SU-DHL-6 (cell line): Measurements from ENCODE around the gene CDIPT.
"Not testable (repeated sequence)": the region's sequence is repeated elsewhere in the genome, so short reads cannot be mapped to it uniquely, and the experiment has no call there.

Experiments
- H2AFZ ChIP-seq: fragments of 200-600 bp; sonication (generic); 2 replicates; pipeline ENCODE4 v1.6.1; 2014; ENCODE audit warnings: low read depth, mild to moderate bottlenecking, moderate library complexity, mixed read lengths, antibody characterized with exemption, low read length; ENCODE audit not compliant: severe bottlenecking
- H3F3A ChIP-seq: fragments of 200-600 bp; shearing (Covaris generic); 2 replicates; pipeline ENCODE4 v1.6.0; 2016; ENCODE audit warnings: antibody characterized with exemption, mild to moderate bottlenecking; ENCODE audit not compliant: insufficient read depth
- H3K27ac ChIP-seq: fragments of 200-600 bp; sonication (generic); 2 replicates; pipeline ENCODE4 v1.5.1; 2016; ENCODE audit warnings: low read depth, mild to moderate bottlenecking, low read length, moderate library complexity, mixed read lengths
- H3K27me3 ChIP-seq: fragments of 200-600 bp; sonication (generic), shearing (Covaris generic); 2 replicates; pipeline ENCODE4 v1.6.0; 2014; ENCODE audit warnings: mild to moderate bottlenecking, low read length
- H3K36me3 ChIP-seq: fragments of 200-600 bp; sonication (generic); 2 replicates; pipeline ENCODE4 v1.6.1; 2014; ENCODE audit warnings: mild to moderate bottlenecking, low read length, mixed read lengths
- H3K4me2 ChIP-seq: fragments of 300-600, 200-600 bp; shearing (Covaris generic), sonication (generic); 2 replicates; pipeline ENCODE4 v1.6.0; 2014; ENCODE audit warnings: low read length, low read depth, mild to moderate bottlenecking; ENCODE audit not compliant: poor library complexity, severe bottlenecking
- H3K4me3 ChIP-seq: fragments of 200-600 bp; sonication (generic); 2 replicates; pipeline ENCODE4 v1.5.1; 2014; ENCODE audit warnings: antibody characterized with exemption, low read length, mild to moderate bottlenecking, mixed read lengths; ENCODE audit not compliant: insufficient read depth, poor library complexity, severe bottlenecking
- H3K79me2 ChIP-seq: fragments of 200-600 bp; sonication (generic); 2 replicates; pipeline ENCODE4 v1.6.1; 2014; ENCODE audit warnings: mild to moderate bottlenecking, low read length, moderate library complexity; ENCODE audit not compliant: insufficient read depth
- H3K9ac ChIP-seq: fragments of 200-600 bp; sonication (generic); 2 replicates; pipeline ENCODE4 v1.7.0; 2014; ENCODE audit warnings: mild to moderate bottlenecking, low read length
- H3K9me2 ChIP-seq: fragments of 200-600 bp; sonication (generic); replicated peaks from 2 replicates; pipeline ENCODE4 v1.6.1; 2014; ENCODE audit warnings: low read length; ENCODE audit not compliant: insufficient read depth
- H3K9me3 ChIP-seq: fragments of 200-600 bp; sonication (generic); 2 replicates; pipeline ENCODE4 v1.6.1; 2014; ENCODE audit warnings: low read length, mixed read lengths; ENCODE audit not compliant: insufficient read depth
- H4K20me1 ChIP-seq: fragments of 200-600 bp; sonication (generic); 2 replicates; pipeline ENCODE4 v1.6.1; 2014; ENCODE audit warnings: low read depth, mild to moderate bottlenecking, antibody characterized with exemption, low read length, moderate library complexity, mixed read lengths
- CTCF ChIP-seq: fragments of 200-600 bp; sonication (generic); IDR thresholded peaks from one replicate; pipeline ENCODE4 v1.5.1; 2017; ENCODE audit warnings: antibody characterized with exemption, mild to moderate bottlenecking, low read length, moderate library complexity; ENCODE audit not compliant: insufficient read depth, poor library complexity, severe bottlenecking
- EZH2phosphoT487 ChIP-seq: fragments of 200-600 bp; sonication (generic), shearing (Covaris generic); conservative IDR thresholded peaks from 2 replicates; pipeline ENCODE4 v1.6.1; 2018; ENCODE audit warnings: mild to moderate bottlenecking, antibody characterized with exemption, low read length, moderate library complexity, mixed read lengths

The CDIPT gene

GRCh38 chr16:29835926-29836325 is 27.1 kb downstream of the CDIPT start:
- no peaks in the 10 kb centered on the region for H3F3A ChIP-seq
- H4K20me1 ChIP-seq: no peaks in the 10 kb centered on the region
- no peak overlapping the region for H3K4me2 ChIP-seq
- no peaks in the 10 kb centered on the region for H3K9me3 ChIP-seq
- no peaks in the 10 kb centered on the region for H3K9me2 ChIP-seq
- no peak overlapping the region for H2AFZ ChIP-seq
- no peak overlapping the region for H3K27ac ChIP-seq
- no peaks in the 10 kb centered on the region for H3K79me2 ChIP-seq
- no peak for TF ChIP-seq EZH2phosphoT487
- no peak for TF ChIP-seq CTCF
- no peaks in the 10 kb centered on the region for H3K36me3 ChIP-seq
- no peak overlapping the region for H3K4me3 ChIP-seq
- no peaks in the 10 kb centered on the region for H3K27me3 ChIP-seq
- no peak overlapping the region for H3K9ac ChIP-seq

- no peaks in the 10 kb centered on the region for H3K36me3 ChIP-seq
- no peaks in the 10 kb centered on the region for H4K20me1 ChIP-seq
- H3K9me2 ChIP-seq: no peaks in the 10 kb centered on the region
Observed at GRCh38 chr16:29834079-29834478, 28.9 kb downstream of the CDIPT start.

GRCh38 chr16:29833219-29833618 is 29.8 kb downstream of the CDIPT start:
- H3F3A ChIP-seq, H3K79me2 ChIP-seq, H3K36me3 ChIP-seq, H3K4me3 ChIP-seq, H3K27me3 ChIP-seq, H2AFZ ChIP-seq, H3K9me2 ChIP-seq, H3K9me3 ChIP-seq, H3K9ac ChIP-seq, H3K4me2 ChIP-seq, H4K20me1 ChIP-seq, H3K27ac ChIP-seq: not testable (repeated sequence)

More at GRCh38 chr16:29834079-29834478, 28.9 kb downstream of the CDIPT start:
- TF ChIP-seq CTCF (no peak), EZH2phosphoT487 (no peak)
- H3K9ac ChIP-seq: no peak overlapping the region
- H3K9me3 ChIP-seq: no peaks in the 10 kb centered on the region
- no peak overlapping the region for H3K4me3 ChIP-seq
- H2AFZ ChIP-seq: no peak overlapping the region
- no peaks in the 10 kb centered on the region for H3F3A ChIP-seq
- H3K4me2 ChIP-seq: no peak overlapping the region
- H3K79me2 ChIP-seq: no peaks in the 10 kb centered on the region
- H3K27ac ChIP-seq: no peak overlapping the region
- H3K27me3 ChIP-seq: no peaks in the 10 kb centered on the region

- H3K79me2 ChIP-seq: no peaks in the 10 kb centered on the region
- H3K27ac ChIP-seq: no peak overlapping the region
- no peak overlapping the region for H3K4me3 ChIP-seq
Observed at GRCh38 chr16:29831490-29831889, 31.5 kb downstream of the CDIPT start.

More at GRCh38 chr16:29831490-29831889, 31.5 kb downstream of the CDIPT start:
- no peak overlapping the region for H3K9ac ChIP-seq
- H3F3A ChIP-seq: no peaks in the 10 kb centered on the region
- H4K20me1 ChIP-seq: no peaks in the 10 kb centered on the region
- H3K9me3 ChIP-seq: no peaks in the 10 kb centered on the region
- no peak overlapping the region for H2AFZ ChIP-seq
- H3K27me3 ChIP-seq: no peaks in the 10 kb centered on the region
- H3K4me2 ChIP-seq: no peak overlapping the region
- no peak for TF ChIP-seq CTCF
- TF ChIP-seq EZH2phosphoT487: no peak
- no peaks in the 10 kb centered on the region for H3K36me3 ChIP-seq
- no peaks in the 10 kb centered on the region for H3K9me2 ChIP-seq
